ENCODE measurements around the gene EXOC5.

DNA sequence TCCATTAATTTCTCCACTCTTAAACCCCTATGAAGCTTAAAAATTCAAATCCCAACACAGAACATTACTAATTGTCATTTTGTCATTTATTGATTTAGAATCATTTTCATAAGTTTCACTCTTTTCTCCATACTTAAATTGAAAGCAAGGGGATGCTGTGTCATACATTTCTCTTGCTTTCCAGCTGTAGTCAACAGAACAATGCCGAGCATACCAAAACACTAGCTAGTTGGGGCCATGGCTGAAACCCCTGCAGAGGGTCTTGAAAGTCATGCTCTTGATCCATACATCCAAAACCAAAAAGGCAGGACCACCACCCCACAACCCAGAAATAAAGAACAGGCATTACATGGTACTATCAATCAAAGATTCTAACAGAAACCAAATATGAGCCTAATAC is 9.0 kb downstream of the EXOC5 start:
- TF ChIP-seq EZH2 (IDR thresholded peaks at IDR 0.05; ENCODE audit: insufficient read depth, poor library complexity, severe bottlenecking) (no peak), EZH2phosphoT487 (IDR thresholded peaks at IDR 0.05; ENCODE audit: insufficient read depth, low read depth) (no peak)
